SKM-1 treated with dmso at 0.1 percent for 144 hours (cell line): ENCODE data around the gene KIF18B.
A peak's percentile ranks its signal among the peaks of the same experiment; 100 is the strongest.

Experiments used
- DNase-seq: peaks from one replicate; lab custom pipeline; 2025; ENCODE audit not compliant: unreplicated experiment; lab: John Stamatoyannopoulos, UW

Gene KIF18B

GRCh38 chr17:44907729-44908470 lies 39.7 kb downstream of the KIF18B start:
- DNase-seq = no peak

- no peak for DNase-seq
Observed at GRCh38 chr17:44906763-44907728, 40.5 kb downstream of the KIF18B start.

- DNase-seq = peak; percentile 50
Observed at GRCh38 chr17:44906010-44906646, 41.4 kb downstream of the KIF18B start.

GRCh38 chr17:44905006-44906000 lies 42.3 kb downstream of the KIF18B start:
- DNase-seq = no peak

GRCh38 chr17:44904001-44904984 lies 43.3 kb downstream of the KIF18B start:
- no peak for DNase-seq

GRCh38 chr17:44903012-44903685 lies 44.4 kb downstream of the KIF18B start:
- no peak for DNase-seq

GRCh38 chr17:44902135-44902760 lies 45.3 kb downstream of the KIF18B start:
- no peak for DNase-seq

- DNase-seq = peak; percentile 63
Observed at GRCh38 chr17:44901411-44901921, 46.1 kb downstream of the KIF18B start.

- no peak for DNase-seq
Observed at GRCh38 chr17:44900894-44901293, 46.7 kb downstream of the KIF18B start.

GRCh38 chr17:44899074-44899782 lies 48.3 kb downstream of the KIF18B start, which contains the start of gene EFTUD2:
TSS of gene EFTUD2 (minus strand) at chr17:44899445. CDS start at chr17:44894521, 4,924 bp downstream.
- DNase-seq = peak; percentile 90

GRCh38 chr17:44898768-44899073 lies 48.9 kb downstream of the KIF18B start:
- peak; percentile 63 for DNase-seq

- no peak for DNase-seq
Observed at GRCh38 chr17:44894642-44895041, 52.9 kb downstream of the KIF18B start.

GRCh38 chr17:44892250-44892649 lies 55.3 kb downstream of the KIF18B start:
- DNase-seq = no peak

- no peak for DNase-seq
Observed at GRCh38 chr17:44889003-44889402, 58.6 kb downstream of the KIF18B start.

- peak; percentile 60 for DNase-seq
Observed at GRCh38 chr17:44887971-44888954, 59.3 kb downstream of the KIF18B start.

GRCh38 chr17:44887016-44887415 lies 60.6 kb downstream of the KIF18B start:
- no peak for DNase-seq
